GOT3 (cell line): Measurements from ENCODE around the gene PHACTR3.

ENCODE experiments used
- DNase-seq: peaks from one replicate; lab custom pipeline; 2025; ENCODE audit warnings: mixed read lengths; lab: John Stamatoyannopoulos, UW

The PHACTR3 gene

GRCh38 chr20:59778615-59779200 lies 174.4 kb downstream of the PHACTR3 start:
- no peak for DNase-seq

GRCh38 chr20:59779656-59780380 lies 175.5 kb downstream of the PHACTR3 start:
- DNase-seq: no peak

DNA sequence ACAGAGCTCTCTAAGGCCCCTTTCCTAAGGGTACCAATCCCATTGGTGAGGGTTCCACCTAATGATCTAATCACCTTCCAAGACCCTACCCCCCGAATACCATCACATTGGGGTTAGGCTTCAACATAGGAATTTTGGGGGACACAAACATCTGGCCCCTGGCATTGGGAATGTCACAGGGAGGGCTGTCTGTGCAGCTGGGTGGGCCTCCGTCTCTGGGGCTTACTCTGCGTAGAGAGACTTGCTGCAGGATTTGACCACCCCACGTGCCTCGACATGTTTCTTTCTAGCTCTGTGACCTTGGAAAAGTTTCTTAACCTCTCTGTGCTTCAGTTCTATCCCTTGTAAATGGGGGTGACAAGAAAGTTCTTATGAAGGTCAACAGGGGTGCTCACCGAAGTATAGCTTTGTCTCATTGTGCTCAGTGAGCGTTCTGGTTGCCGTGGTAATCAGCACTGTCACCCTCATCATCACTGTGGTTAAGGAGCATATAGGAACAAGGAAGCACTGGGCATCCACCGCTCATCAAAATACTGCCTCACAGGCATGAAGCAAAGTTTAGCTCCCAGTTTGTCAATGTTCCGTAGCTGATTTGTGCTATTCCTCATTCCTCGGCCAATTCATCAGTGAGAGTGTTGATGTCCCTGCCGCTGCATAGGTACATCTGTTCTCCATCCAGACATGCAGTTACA lies 176.3 kb downstream of the PHACTR3 start:
- DNase-seq: no peak

- DNase-seq: no peak
Observed at GRCh38 chr20:59781226-59781625, 176.9 kb downstream of the PHACTR3 start.

- DNase-seq: no peak
Observed at GRCh38 chr20:59782986-59783640, 178.8 kb downstream of the PHACTR3 start.

DNA sequence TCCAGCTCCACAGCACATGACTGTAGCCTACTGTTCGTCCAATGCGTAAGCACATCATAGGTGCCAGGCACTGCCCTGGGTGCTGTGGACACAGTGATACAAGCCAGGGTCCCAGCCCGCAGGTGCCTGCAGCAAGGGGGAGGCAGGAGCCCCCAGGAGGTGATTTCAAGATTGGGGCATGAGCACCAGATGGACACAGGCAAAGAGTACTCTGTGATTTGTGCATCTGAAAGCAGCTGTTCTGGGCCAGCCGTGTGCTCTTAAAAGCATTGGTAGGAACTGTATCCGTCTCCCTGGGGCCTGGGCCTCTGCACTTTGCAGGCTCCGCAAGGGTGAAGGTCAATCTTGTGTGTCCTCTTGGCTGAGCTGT lies 179.3 kb downstream of the PHACTR3 start:
- DNase-seq: no peak

DNA sequence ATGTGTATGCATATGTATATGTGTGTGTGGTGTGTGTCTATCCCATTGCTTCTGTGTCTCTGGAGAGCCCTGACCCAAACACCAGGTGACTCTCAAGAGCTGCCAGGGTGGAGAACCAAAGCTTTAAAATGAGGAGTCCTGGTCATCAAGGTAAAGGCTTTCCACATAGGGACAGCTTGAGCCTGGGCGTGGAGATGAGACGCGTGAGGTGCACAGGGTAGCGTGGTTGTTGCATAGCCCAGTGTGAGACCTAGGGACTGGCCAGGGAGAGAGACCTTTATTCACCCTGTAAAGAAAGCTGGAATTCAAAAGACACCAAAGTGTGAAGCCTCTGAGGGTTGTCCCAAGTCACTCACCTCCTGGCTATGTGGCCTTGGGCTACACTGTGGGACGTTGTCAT lies 180.0 kb downstream of the PHACTR3 start:
- DNase-seq: no peak

GRCh38 chr20:59784791-59785668 lies 180.7 kb downstream of the PHACTR3 start:
- DNase-seq: no peak

DNA sequence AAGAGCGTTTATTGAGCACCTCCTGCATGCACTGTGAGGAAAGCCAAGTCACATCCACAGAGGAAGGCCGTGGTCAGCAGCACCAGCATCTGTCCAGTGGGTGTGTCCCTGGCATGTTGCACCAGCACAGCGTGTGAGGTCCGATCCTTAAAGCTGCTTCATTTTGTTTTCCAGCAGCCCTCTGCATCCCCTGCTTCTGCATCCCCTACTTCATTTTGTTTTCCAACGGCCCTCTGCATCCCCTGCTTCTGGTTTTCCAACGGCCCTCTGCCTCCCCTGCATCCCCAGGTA lies 181.3 kb downstream of the PHACTR3 start:
- no peak for DNase-seq

DNA sequence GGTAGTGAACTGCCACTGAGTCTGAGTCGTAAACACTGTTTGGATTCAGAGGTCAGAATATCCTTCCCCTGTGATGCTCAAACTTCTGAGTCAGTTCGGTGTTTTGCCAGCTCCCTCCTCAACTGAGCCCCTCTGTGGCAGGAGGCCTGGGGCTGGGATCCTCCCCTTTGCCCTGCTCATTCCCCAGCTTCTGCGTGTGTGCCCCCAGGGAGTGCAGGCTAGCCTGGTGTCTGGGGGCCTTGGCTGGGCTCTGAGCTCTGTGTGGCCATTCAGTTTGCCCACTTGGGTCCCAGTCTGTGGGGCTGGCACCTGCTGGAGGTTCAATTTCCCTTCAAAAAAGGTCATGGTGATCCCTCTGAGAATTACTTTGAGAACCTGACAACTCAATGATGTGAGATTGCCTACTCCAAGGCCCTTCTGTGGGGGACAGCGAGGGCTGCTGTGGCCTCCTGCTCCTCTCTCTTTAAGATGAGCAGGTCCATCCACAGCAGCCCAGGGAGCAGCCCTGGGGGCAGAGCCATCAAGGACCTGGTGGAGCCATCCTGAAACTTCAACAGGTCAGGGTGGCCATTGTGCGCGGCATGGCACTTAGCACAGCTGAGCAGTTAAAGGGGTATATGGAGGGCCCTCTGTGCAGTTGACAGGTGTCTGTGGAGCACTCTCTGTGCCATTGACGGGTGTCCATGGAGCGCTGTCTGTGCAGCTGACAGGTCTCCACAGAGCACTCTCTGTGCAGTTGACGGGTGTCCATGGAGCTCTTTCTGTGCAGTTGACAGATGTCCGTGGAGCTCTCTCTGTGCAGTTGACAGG lies 181.9 kb downstream of the PHACTR3 start:
- DNase-seq: no peak

- DNase-seq: no peak
Observed at GRCh38 chr20:59786801-59787537, 182.6 kb downstream of the PHACTR3 start.

- no peak for DNase-seq
Observed at GRCh38 chr20:59787538-59787890, 183.2 kb downstream of the PHACTR3 start.

DNA sequence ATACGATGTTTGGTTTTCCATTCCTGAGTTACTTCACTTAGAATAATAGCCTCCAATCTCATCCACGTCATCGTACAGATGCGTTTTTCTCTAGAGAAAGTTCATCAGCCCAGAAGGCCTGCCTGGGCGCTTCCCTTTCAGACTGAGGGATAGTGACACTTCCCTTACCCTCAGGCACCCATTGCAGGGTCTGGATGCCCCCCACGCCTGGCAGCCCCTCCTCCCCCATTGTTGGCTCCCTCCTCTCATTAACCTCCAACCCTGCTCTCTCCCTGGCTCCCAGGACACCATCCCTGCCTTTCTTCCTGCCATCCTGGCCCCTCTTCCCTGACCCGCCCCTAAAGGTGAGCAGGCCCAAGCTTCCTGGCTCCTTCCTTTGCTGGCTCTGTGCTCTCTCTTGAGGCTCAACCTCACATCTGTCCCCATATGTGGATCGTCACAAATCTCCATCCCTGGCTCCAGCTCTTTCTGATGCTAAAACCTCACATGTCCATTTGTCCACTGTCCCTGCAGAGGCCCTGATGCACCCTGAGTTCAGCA lies 183.9 kb downstream of the PHACTR3 start:
- DNase-seq: no peak

- DNase-seq: no peak
Observed at GRCh38 chr20:59788811-59789397, 184.6 kb downstream of the PHACTR3 start.

- no peak for DNase-seq
Observed at GRCh38 chr20:59789686-59790085, 185.3 kb downstream of the PHACTR3 start.

GRCh38 chr20:59790346-59790745 lies 186.0 kb downstream of the PHACTR3 start:
- no peak for DNase-seq

- DNase-seq: no peak
Observed at GRCh38 chr20:59792300-59792699, 188.0 kb downstream of the PHACTR3 start.

- no peak for DNase-seq
Observed at GRCh38 chr20:59794555-59794954, 190.2 kb downstream of the PHACTR3 start.

DNA sequence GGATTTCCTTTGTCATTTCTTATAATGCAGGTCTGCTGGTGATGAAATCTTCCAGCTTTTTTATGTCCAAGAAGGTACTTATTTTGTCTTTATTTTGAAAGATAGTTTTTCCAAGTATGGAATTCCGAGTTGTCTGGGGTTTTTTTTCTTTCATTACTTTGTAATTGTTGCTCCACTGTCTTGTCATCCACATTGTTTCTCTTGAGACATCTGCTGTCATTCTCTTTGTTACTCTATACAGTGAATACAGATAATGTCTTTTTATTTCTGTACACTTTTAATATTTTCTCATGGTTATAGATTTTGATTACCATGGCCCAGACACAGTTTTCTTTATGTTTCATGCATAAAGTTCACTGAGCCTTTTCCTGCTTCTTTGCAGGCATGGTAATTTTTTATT lies 196.0 kb downstream of the PHACTR3 start:
- DNase-seq: no peak

DNA sequence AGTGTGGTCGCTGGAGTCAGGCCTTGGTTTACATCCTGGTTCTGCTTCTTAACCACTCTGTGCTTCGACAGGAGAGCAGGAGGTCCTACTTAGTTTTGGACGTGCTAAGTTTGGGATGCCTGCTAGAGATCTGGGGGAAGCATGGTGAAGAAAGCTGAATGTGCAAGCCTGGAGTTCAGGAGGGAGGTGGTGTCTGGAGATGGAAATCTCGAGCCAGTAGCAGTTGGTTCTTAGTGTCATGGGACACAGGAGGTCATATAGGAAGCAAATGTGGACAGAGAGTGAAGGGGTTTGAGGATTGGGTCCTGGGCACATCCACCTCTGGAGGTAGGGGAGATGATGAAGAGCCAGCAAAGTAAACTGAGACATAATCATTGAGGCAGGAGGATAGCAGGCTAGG lies 197.7 kb downstream of the PHACTR3 start:
- DNase-seq: no peak
